GM12878 (cell line): Measurements from ENCODE around the gene GRK6. TPM values are rescaled to one million over a fixed set of nuclear protein-coding genes. Genes with fewer than 3 reads are reported as not detected.

Source experiments
- ATF7 ChIP-seq: fragments of 450-650 bp; IDR thresholded peaks from 2 replicates; pipeline ENCODE4 v1.6.1; 2016; ENCODE audit warnings: low read depth, mild to moderate bottlenecking
- CREM ChIP-seq: IDR thresholded peaks from 2 replicates; pipeline ENCODE4 v1.6.1; 2014; ENCODE audit warnings: antibody characterized with exemption, low read depth
- EP300 ChIP-seq, 2 experiments: fragments of 150-350 bp in 1 of 2; IDR thresholded peaks; 2 replicates each; pipeline ENCODE4 v1.6.1; 2011 to 2012; ENCODE audit warnings: low read depth in 2 of 2, low read length in 2 of 2, borderline replicate concordance in 1 of 2, improper control_type of control experiment in 1 of 2, inconsistent platforms in 1 of 2; ENCODE audit not compliant: control insufficient read depth in 1 of 2
- FOS ChIP-seq: IDR thresholded peaks from 3 replicates; pipeline ENCODE4 v1.6.1; 2011; ENCODE audit warnings: borderline replicate concordance; ENCODE audit not compliant: insufficient read length; ENCODE audit errors: extremely low read depth
- IKZF1 ChIP-seq: fragments of 450-650 bp; conservative IDR thresholded peaks from 2 replicates; pipeline ENCODE4 v1.6.1; 2017; ENCODE audit warnings: antibody characterized with exemption, mild to moderate bottlenecking
- MXI1 ChIP-seq: fragments of 150-350 bp; IDR thresholded peaks from 2 replicates; pipeline ENCODE4 v1.6.1; 2011; ENCODE audit warnings: low read depth, mild to moderate bottlenecking, inconsistent platforms, low read length, improper control_type of control experiment
- RELA ChIP-seq: fragments of 450-650 bp; IDR thresholded peaks from 2 replicates; pipeline ENCODE4 v1.8.0; 2014; ENCODE audit warnings: borderline replicate concordance; ENCODE audit not compliant: partially characterized antibody
- SP1 ChIP-seq: IDR thresholded peaks from one replicate; pipeline ENCODE4 v1.6.1; 2011; ENCODE audit warnings: low read depth, low read length
- SREBF2 ChIP-seq: IDR thresholded peaks from 2 replicates; pipeline ENCODE4 v1.6.1; 2012; ENCODE audit warnings: mild to moderate bottlenecking, low read length
- TAF1 ChIP-seq: IDR thresholded peaks from 2 replicates; pipeline ENCODE4 v1.6.1; 2011; ENCODE audit warnings: mild to moderate bottlenecking, low read depth, low read length, borderline replicate concordance
- TBL1XR1 ChIP-seq: IDR thresholded peaks from 2 replicates; pipeline ENCODE4 v1.6.1; 2012; ENCODE audit warnings: low read depth, low read length, improper control_type of control experiment
- TCF7 ChIP-seq: IDR thresholded peaks from 2 replicates; pipeline ENCODE4 v1.6.1; 2014; ENCODE audit warnings: antibody characterized with exemption, borderline replicate concordance
- polyA plus RNA-seq, 11 experiments: library from polyadenylated mRNA; depleted of rRNA in 4 of 11; unstranded in 6 of 11; stranded (reverse) in 5 of 11; fragments of >200 nt; fragmentation: Nextera tagmentation in 4 of 11; fragmentation: Illumina TruSeq in 1 of 11; extraction: Ambion mirVana in 4 of 11; extraction: Trizol in 1 of 11; gene quantifications; 1 replicate in 1 of 11; 2 replicates in 10 of 11; pipeline versions ENCODE4 v1.2.1 to v1.2.3, GENCODE V29; 2011 to 2016; ENCODE audit warnings: inconsistent platforms in 2 of 11, missing spikeins in 2 of 11, low read depth in 1 of 11
- total RNA-seq, 4 experiments: library from RNA; depleted of rRNA in 3 of 4; stranded (reverse); fragments of >200 nt in 3 of 4; fragmentation: Illumina TruSeq in 1 of 4; extraction: Trizol in 1 of 4; gene quantifications; 2 replicates each; pipeline versions ENCODE4 v1.2.1 to v1.2.3, GENCODE V29; 2013 to 2021
- TF ChIP-seq, protein P1 (sequence below): IDR thresholded peaks from 2 replicates; pipeline ENCODE4 v1.6.1; 2012; ENCODE audit warnings: improper control_type of control experiment, low read depth, low read length; ENCODE audit not compliant: insufficient replicate concordance
- TF ChIP-seq, protein P2 (sequence below): fragments of 450-650 bp; conservative IDR thresholded peaks from 2 replicates; pipeline ENCODE4 v1.6.1; 2017; ENCODE audit warnings: mild to moderate bottlenecking, moderate library complexity
- TF ChIP-seq, protein P3 (sequence below): IDR thresholded peaks from 2 replicates; pipeline ENCODE4 v1.6.1; 2012; ENCODE audit warnings: low read depth, low read length, improper control_type of control experiment
- TF ChIP-seq, protein P4 (sequence below): fragments of 150-350 bp; IDR thresholded peaks from 2 replicates; pipeline ENCODE4 v1.6.1; 2016; ENCODE audit warnings: low read depth, low read length

The GRK6 gene
- total and polyA plus RNA-seq, 10 of the 15 experiments (the other 5 are each of a cell fraction or from before 2014, with no cell fraction given), result 0.79 to 124 (median 41.6) TPM

DNA sequence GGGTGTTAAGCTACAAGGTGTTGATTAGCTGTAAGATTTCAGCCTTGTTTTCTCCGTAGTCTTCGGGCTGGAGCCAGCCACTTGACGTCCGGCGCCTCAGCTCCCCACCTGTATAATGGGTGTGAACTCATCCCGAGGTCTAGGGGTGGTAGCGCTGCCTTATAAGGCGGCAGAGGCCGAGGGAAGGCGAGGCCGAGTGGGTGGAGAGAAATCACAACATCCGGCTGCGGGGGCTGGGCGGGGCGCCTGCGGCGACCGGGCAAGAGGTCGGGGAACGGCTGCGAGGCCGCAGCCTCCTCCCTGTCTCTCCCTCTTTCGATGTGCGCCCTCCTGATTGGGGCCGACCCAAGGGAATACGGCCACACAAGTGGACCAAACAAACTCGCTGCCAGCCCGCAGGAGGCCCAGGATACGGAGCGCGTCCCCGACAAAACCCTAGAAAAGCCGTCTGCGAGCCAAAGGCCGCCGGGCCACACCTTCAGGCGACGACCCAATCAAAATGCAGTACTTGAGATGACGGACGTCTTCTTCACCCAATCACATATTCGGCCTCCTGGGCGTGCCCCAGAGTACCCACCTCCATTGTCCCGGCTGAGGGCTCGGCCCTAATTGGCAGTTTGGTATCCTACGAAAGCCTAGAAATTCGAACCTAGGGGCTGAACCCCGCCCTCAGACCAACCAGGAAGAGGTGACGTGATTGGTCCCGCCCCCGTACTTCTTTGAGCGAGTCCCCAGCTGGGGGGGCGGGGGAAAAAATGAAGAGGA lies 493 bp upstream of the GRK6 start (continued):
- TF ChIP-seq, protein P1, sequence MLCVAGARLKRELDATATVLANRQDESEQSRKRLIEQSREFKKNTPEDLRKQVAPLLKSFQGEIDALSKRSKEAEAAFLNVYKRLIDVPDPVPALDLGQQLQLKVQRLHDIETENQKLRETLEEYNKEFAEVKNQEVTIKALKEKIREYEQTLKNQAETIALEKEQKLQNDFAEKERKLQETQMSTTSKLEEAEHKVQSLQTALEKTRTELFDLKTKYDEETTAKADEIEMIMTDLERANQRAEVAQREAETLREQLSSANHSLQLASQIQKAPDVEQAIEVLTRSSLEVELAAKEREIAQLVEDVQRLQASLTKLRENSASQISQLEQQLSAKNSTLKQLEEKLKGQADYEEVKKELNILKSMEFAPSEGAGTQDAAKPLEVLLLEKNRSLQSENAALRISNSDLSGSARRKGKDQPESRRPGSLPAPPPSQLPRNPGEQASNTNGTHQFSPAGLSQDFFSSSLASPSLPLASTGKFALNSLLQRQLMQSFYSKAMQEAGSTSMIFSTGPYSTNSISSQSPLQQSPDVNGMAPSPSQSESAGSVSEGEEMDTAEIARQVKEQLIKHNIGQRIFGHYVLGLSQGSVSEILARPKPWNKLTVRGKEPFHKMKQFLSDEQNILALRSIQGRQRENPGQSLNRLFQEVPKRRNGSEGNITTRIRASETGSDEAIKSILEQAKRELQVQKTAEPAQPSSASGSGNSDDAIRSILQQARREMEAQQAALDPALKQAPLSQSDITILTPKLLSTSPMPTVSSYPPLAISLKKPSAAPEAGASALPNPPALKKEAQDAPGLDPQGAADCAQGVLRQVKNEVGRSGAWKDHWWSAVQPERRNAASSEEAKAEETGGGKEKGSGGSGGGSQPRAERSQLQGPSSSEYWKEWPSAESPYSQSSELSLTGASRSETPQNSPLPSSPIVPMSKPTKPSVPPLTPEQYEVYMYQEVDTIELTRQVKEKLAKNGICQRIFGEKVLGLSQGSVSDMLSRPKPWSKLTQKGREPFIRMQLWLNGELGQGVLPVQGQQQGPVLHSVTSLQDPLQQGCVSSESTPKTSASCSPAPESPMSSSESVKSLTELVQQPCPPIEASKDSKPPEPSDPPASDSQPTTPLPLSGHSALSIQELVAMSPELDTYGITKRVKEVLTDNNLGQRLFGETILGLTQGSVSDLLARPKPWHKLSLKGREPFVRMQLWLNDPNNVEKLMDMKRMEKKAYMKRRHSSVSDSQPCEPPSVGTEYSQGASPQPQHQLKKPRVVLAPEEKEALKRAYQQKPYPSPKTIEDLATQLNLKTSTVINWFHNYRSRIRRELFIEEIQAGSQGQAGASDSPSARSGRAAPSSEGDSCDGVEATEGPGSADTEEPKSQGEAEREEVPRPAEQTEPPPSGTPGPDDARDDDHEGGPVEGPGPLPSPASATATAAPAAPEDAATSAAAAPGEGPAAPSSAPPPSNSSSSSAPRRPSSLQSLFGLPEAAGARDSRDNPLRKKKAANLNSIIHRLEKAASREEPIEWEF, result no peak
- no peak for TF ChIP-seq TBL1XR1
- peak; percentile 90 for TF ChIP-seq IKZF1
- TF ChIP-seq SREBF2, result no peak
- TF ChIP-seq CREM, result peak; percentile 85
- no peak; the same call in 1 of the 2 replicates for TF ChIP-seq MXI1
- peak in 1 of 2 experiments; percentile 43; a peak in 1 of 4 replicates for TF ChIP-seq EP300 (IDR thresholded peaks at IDR 0.05; ENCODE audit: borderline replicate concordance in 1 of 2, control insufficient read depth in 1 of 2, low read depth in 2 of 2, low read length in 2 of 2)
- TF ChIP-seq ATF7, result peak; percentile 96
- peak; percentile 91 for TF ChIP-seq SP1
- no peak for TF ChIP-seq TCF7
- TF ChIP-seq, protein P2, sequence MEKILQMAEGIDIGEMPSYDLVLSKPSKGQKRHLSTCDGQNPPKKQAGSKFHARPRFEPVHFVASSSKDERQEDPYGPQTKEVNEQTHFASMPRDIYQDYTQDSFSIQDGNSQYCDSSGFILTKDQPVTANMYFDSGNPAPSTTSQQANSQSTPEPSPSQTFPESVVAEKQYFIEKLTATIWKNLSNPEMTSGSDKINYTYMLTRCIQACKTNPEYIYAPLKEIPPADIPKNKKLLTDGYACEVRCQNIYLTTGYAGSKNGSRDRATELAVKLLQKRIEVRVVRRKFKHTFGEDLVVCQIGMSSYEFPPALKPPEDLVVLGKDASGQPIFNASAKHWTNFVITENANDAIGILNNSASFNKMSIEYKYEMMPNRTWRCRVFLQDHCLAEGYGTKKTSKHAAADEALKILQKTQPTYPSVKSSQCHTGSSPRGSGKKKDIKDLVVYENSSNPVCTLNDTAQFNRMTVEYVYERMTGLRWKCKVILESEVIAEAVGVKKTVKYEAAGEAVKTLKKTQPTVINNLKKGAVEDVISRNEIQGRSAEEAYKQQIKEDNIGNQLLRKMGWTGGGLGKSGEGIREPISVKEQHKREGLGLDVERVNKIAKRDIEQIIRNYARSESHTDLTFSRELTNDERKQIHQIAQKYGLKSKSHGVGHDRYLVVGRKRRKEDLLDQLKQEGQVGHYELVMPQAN, result peak; percentile 81
- TF ChIP-seq RELA, result peak; percentile 80
- TF ChIP-seq, protein P3, sequence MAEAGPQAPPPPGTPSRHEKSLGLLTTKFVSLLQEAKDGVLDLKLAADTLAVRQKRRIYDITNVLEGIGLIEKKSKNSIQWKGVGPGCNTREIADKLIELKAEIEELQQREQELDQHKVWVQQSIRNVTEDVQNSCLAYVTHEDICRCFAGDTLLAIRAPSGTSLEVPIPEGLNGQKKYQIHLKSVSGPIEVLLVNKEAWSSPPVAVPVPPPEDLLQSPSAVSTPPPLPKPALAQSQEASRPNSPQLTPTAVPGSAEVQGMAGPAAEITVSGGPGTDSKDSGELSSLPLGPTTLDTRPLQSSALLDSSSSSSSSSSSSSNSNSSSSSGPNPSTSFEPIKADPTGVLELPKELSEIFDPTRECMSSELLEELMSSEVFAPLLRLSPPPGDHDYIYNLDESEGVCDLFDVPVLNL, result peak; percentile 70
- peak; percentile 79 for TF ChIP-seq TAF1
- TF ChIP-seq, protein P4, sequence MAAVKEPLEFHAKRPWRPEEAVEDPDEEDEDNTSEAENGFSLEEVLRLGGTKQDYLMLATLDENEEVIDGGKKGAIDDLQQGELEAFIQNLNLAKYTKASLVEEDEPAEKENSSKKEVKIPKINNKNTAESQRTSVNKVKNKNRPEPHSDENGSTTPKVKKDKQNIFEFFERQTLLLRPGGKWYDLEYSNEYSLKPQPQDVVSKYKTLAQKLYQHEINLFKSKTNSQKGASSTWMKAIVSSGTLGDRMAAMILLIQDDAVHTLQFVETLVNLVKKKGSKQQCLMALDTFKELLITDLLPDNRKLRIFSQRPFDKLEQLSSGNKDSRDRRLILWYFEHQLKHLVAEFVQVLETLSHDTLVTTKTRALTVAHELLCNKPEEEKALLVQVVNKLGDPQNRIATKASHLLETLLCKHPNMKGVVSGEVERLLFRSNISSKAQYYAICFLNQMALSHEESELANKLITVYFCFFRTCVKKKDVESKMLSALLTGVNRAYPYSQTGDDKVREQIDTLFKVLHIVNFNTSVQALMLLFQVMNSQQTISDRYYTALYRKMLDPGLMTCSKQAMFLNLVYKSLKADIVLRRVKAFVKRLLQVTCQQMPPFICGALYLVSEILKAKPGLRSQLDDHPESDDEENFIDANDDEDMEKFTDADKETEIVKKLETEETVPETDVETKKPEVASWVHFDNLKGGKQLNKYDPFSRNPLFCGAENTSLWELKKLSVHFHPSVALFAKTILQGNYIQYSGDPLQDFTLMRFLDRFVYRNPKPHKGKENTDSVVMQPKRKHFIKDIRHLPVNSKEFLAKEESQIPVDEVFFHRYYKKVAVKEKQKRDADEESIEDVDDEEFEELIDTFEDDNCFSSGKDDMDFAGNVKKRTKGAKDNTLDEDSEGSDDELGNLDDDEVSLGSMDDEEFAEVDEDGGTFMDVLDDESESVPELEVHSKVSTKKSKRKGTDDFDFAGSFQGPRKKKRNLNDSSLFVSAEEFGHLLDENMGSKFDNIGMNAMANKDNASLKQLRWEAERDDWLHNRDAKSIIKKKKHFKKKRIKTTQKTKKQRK, result peak; percentile 86
- peak; percentile 73 for TF ChIP-seq FOS
